Cardiac septum (tissue), 1 donor: ENCODE measurements around the gene ZNF516. TPM values are rescaled to one million over a fixed set of nuclear protein-coding genes. Genes with fewer than 3 reads are reported as not detected.

Experiments used
- DNase-seq: peaks from one replicate; pipeline ENCODE4 v3.0.0-alpha.2; 2020; ENCODE audit warnings: low spot score
- intact Hi-C: fragments of 100-400 bp; cut with DNase I; formaldehyde crosslinking; loops from one replicate; pipeline ENCODE4 v1.14.0; 2022
- total RNA-seq: library from RNA; stranded (reverse); fragmentation: NEBNext Ultra II Directional; extraction: Animal tissue kit (Norgen Biotek cat#: 25700); gene quantifications from one replicate; pipeline ENCODE4 v1.2.1, GENCODE V29; 2021
- donor health status: DM: no; HTN: no; CAD: no.

ZNF516 gene
- total RNA-seq, 1 donor from 2014 or later: 14.7 TPM

- DNase-seq: no peak
- intact Hi-C loops: no loop called here
Measured at GRCh38 chr18:76507830-76508385, 12.9 kb upstream of the ZNF516 start.

GRCh38 chr18:76506974-76507764 is 12.1 kb upstream of the ZNF516 start:
- intact Hi-C loops: no loop called here
- DNase-seq: no peak

- intact Hi-C loops: no loop called here
- DNase-seq: no peak
Measured at GRCh38 chr18:76506395-76506794, 11.4 kb upstream of the ZNF516 start.

- no peak for DNase-seq
- intact Hi-C loops: no loop called here
Measured at GRCh38 chr18:76505614-76506013, 10.6 kb upstream of the ZNF516 start.

DNA sequence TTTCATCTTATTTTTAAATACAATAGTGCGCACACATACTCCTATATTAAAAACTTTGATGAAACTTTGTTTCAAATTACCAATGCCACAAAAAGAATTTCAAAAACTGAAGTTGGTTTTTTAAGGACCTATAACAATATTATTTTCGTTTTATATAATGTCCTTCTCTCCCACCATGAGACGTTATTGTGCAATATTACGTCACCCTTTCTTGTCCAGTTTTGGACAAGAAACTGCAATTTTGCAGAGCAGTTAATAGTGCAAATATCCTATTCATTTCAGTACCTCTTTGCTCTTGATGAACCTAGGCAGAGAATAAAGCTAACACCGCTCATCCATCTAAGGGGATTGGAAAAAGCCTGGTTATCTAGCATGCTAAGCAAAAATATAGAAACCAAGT is 9.7 kb upstream of the ZNF516 start:
- intact Hi-C loops: no loop called here
- DNase-seq: no peak

- intact Hi-C loops: no loop called here
- no peak for DNase-seq
Measured at GRCh38 chr18:76503649-76504386, 8.8 kb upstream of the ZNF516 start.

DNA sequence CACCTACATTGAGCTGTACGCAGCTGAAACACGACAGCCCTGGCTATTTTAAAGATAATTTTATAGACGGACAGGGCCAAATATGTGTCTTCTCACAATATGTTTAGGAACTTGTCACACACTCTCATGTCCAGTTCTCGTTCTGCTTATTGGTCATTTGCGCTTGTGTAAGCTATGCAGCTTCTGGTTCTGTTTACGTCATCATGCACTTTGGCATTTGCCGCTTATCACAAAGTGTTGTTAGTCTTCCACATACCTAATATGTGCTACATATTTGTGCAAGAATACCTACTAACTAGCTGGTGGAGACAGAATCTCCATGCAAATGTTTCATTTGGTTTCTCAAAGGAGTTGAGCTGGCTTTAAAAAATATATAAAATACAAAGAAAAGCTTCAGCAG is 7.5 kb upstream of the ZNF516 start:
- intact Hi-C loops: no loop called here
- no peak for DNase-seq

DNA sequence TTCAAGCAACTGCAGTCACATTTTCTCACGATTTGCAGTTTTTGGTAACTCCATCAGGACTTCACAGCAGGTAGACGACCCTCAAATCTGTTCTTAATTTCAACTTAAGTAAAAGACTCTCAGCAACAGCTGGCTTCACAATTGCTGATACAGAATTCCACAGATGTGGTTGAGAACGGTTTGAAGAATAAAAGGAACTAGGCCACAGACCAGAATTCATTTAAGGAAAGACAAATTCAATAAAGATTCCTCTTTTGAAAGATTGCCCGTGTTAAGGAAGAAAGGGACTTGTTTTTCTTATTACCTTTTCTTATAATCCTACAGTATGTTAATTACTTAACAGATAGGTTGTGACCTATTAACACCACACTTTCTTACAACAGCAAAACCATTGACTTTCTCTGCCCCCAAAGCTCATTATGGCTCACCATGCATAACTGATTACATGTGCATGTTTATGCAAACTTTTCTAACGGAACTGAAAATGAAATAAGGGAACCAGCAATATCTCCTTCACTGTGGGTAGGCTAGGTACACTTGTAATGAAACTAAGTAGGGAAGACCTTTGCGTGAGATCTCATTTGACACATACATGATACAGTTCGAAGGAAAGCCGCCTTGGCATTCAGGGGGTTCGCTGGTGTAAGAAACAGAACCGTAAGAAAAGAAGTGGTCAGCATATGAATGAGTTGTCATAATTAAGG is 4.7 kb upstream of the ZNF516 start:
- intact Hi-C loops: loop anchor here (5.0 kb wide), 1 partner anchor 92 kb away; no protein-coding TSS in a partner anchor

DNA sequence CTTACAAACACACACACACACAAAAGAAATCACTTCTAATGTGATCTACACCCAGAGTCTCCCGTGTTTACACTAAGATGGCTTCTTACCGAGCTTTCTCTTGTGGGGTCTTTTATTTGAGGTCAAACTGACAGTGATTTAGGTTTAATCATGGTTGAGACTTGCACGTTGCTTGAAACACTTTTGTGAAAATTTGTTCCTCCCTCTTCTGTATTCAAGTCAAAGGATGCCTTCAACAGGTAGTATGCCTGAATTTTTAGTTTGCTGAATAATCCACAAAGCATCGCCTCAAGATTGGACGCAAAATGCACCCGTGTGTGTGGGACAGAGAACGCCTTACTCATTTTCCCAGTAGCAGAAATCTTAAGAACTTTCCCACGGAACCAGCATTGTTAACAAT is 4.0 kb upstream of the ZNF516 start:
- intact Hi-C loops: loop anchor here (5.0 kb wide), 1 partner anchor 92 kb away; no protein-coding TSS in a partner anchor
- no peak for DNase-seq

More for the DNA sequence above, 4.7 kb upstream of the ZNF516 start:
- DNase-seq: no peak

DNA sequence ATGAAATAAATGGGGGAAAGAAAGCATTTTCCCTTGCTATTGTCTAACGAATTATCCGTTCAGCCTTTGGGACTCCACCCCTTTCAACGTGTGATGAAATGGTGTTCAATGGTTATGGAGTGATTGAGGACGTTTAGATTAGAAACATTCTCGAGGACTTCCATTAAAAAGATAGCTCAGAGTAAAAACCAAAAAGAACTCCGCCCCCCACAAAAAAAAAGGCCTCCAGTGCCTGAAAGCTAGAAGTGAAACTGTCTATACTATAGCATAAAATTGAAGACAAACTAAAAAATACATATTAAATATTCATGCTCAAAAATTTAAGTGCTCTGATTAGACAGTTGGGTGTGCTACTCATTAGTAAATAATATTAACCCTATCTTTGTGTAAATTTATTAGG is 3.0 kb upstream of the ZNF516 start:
- no peak for DNase-seq
- intact Hi-C loops: loop anchor here (5.0 kb wide), 1 partner anchor 91 kb away; no protein-coding TSS in a partner anchor

GRCh38 chr18:76497021-76497420 is 2.0 kb upstream of the ZNF516 start:
- intact Hi-C loops: loop anchor here (5.0 kb wide), 1 partner anchor 90 kb away; no protein-coding TSS in a partner anchor
- DNase-seq: no peak

DNA sequence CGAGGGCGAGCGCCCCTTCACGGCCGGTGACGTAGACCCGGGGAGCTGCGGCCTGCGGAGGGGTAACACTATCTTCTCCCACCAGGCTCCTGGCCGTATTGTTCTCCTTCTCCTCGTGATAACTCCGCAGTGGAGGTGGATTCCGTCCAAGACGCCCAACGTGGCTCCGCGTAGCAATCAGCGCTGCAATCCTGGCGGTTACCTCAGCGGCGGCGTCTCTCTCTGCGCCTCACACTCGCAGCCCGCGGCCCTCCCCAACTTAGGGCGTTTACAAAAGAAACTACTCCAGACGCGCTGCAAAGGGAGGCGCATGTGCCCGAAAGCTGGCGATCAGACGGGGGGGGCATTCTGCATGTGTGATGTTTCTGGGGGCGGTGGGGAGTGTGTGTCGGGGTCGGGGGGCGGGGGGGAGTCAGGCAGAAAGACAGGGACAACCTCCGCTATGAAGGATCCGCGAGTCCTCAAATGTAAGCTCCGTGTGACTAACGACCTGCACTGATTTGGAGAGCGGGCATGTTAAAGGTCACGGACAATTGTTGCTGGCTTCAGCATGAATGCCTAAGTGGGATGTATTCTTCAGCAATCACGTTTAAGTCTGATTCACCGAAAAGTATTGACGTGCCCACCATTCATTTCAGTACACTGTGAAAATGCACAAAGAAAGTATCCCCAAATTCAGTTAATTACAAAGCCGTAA is 1.3 kb upstream of the ZNF516 start:
- intact Hi-C loops: loop anchor here (5.0 kb wide), 1 partner anchor 89 kb away; no protein-coding TSS in a partner anchor
- no peak for DNase-seq

- DNase-seq: no peak
- intact Hi-C loops: loop anchor here (5.0 kb wide), 1 partner anchor 88 kb away; no protein-coding TSS in a partner anchor
Measured at GRCh38 chr18:76495435-76496193, 572 bp upstream of the ZNF516 start.

DNA sequence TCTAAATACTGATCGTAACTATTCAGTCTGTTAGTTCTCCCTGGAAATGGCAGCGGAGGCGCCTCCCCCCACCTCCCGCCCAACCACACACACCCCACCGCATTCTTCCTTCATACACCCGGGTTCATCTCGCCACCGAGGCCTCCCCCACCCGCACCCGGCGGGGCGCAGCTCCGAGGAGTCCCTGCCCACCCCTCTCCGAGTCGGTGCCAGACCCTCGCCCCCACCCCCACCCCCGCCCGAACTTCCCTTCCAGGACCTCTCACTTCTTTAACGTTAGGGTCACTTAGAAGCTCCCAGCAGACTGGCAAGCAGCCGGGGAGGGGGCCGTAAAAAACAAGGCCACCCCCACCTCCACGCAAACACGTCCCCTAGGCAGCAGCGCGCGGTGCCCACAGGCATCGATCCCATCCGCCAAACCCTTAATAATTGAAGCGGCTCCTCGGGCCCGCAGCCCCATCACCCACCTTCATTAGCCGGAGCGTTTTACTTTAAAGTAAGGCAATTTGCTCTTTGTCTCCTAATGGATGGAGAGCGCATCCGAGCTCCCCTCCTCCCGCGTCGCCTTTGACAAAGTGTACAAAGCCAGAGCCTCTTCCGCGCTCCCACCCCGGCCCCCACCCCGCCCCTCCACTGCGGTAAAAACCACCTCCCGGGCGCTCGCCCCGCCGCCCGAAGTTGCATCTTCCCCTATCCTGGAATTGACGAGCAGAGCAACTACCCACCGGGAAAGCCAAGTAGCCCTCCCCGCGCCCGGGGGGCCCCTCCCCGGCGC is 624 bp downstream of the ZNF516 start:
- intact Hi-C loops: loop anchor here (5.0 kb wide), 1 partner anchor 87 kb away; no protein-coding TSS in a partner anchor
- no peak for DNase-seq

GRCh38 chr18:76493213-76494161 is 1.6 kb downstream of the ZNF516 start:
- no peak for DNase-seq
- intact Hi-C loops: no loop called here

GRCh38 chr18:76492669-76493212 is 2.3 kb downstream of the ZNF516 start:
- peak; percentile 100 for DNase-seq
- intact Hi-C loops: no loop called here
